Measurements from ENCODE around the gene PDGFRB.

The PDGFRB gene

GRCh38 chr5:150163547-150164059 is 8.0 kb upstream of the PDGFRB start:
- DNase-seq (ENCODE audit: low spot score) (no peak), FAIRE-seq (no peak)

- no peak for FAIRE-seq
- no peak for DNase-seq (ENCODE audit: low spot score)
Measured at GRCh38 chr5:150163035-150163434, 7.4 kb upstream of the PDGFRB start.

- FAIRE-seq: no peak
- DNase-seq (ENCODE audit: low spot score): no peak
Measured at GRCh38 chr5:150162142-150162513, 6.5 kb upstream of the PDGFRB start.

- FAIRE-seq (no peak), DNase-seq (ENCODE audit: low spot score) (peak; percentile 64)
Measured at GRCh38 chr5:150161242-150162141, 5.8 kb upstream of the PDGFRB start.

GRCh38 chr5:150160448-150161081 is 4.9 kb upstream of the PDGFRB start:
- no peak for FAIRE-seq

GRCh38 chr5:150159741-150160179 is 4.1 kb upstream of the PDGFRB start:
- DNase-seq (ENCODE audit: low spot score) (no peak), FAIRE-seq (no peak)

More at GRCh38 chr5:150160448-150161081, 4.9 kb upstream of the PDGFRB start:
- DNase-seq (ENCODE audit: low spot score): no peak

GRCh38 chr5:150159031-150159430 is 3.4 kb upstream of the PDGFRB start:
- DNase-seq (ENCODE audit: low spot score) (no peak), FAIRE-seq (no peak)

- DNase-seq (ENCODE audit: low spot score) (no peak), FAIRE-seq (no peak)
Measured at GRCh38 chr5:150158170-150158949, 2.7 kb upstream of the PDGFRB start.

- DNase-seq (ENCODE audit: low spot score) (no peak), FAIRE-seq (no peak)
Measured at GRCh38 chr5:150157168-150157567, 1.5 kb upstream of the PDGFRB start.

- DNase-seq (ENCODE audit: low spot score): no peak
- FAIRE-seq: no peak
Measured at GRCh38 chr5:150156540-150156939, 895 bp upstream of the PDGFRB start.

- FAIRE-seq (no peak), DNase-seq (ENCODE audit: low spot score) (no peak)
Measured at GRCh38 chr5:150156027-150156368, 353 bp upstream of the PDGFRB start.

- DNase-seq (ENCODE audit: low spot score): no peak
- no peak for FAIRE-seq
Measured at GRCh38 chr5:150154618-150155128, 972 bp downstream of the PDGFRB start.

GRCh38 chr5:150153957-150154617 is 1.6 kb downstream of the PDGFRB start:
- FAIRE-seq (no peak), DNase-seq (ENCODE audit: low spot score) (no peak)

- FAIRE-seq: no peak
- no peak for DNase-seq (ENCODE audit: low spot score)
Measured at GRCh38 chr5:150153483-150153882, 2.2 kb downstream of the PDGFRB start.

GRCh38 chr5:150152636-150153462 is 2.8 kb downstream of the PDGFRB start:
- DNase-seq (ENCODE audit: low spot score): no peak
- no peak for FAIRE-seq

- DNase-seq (ENCODE audit: low spot score) (no peak), FAIRE-seq (no peak)
Measured at GRCh38 chr5:150149618-150150017, 6.0 kb downstream of the PDGFRB start.

GRCh38 chr5:150148117-150148927 is 7.3 kb downstream of the PDGFRB start:
- DNase-seq (ENCODE audit: low spot score): no peak

GRCh38 chr5:150147670-150148069 is 8.0 kb downstream of the PDGFRB start:
- no peak for FAIRE-seq
- no peak for DNase-seq (ENCODE audit: low spot score)

More at GRCh38 chr5:150148117-150148927, 7.3 kb downstream of the PDGFRB start:
- FAIRE-seq: no peak

Measured in RCC 7860 (cell line).